Right lobe of liver (tissue), 6 donors: Measurements from ENCODE around the gene ACSL6. TPM values are rescaled to one million over a fixed set of nuclear protein-coding genes. Genes with fewer than 3 reads are reported as not detected.

Experiments used
- ATAC-seq, 4 donors: fragments of 200-7000 bp; cut with Tn5 transposase; one replicate each; pipeline ENCODE4 v1.9.1; 2020; ENCODE audit warnings: mild to moderate bottlenecking in 4 of 4, moderate library complexity in 4 of 4
- DNase-seq, 3 donors: peaks; one replicate each; pipeline ENCODE4 v3.0.0-alpha.2; 2020
- H3K27ac ChIP-seq, 3 donors: fragments of 200-600 bp; one replicate each; pipeline ENCODE4 v1.8.0; 2022
- H3K27me3 ChIP-seq, 2 donors: fragments of 200-600 bp; one replicate each; pipeline ENCODE4 v1.8.0; 2022
- H3K36me3 ChIP-seq, 4 donors: fragments of 200-600 bp; sonication (generic) in 1 of 4; one replicate each; pipeline versions ENCODE4 v1.5.1 to v1.8.0; 2017 to 2022; ENCODE audit warnings: control low read depth in 1 of 4
- H3K4me1 ChIP-seq, 4 donors: fragments of 200-600 bp; sonication (generic) in 1 of 4; one replicate each; pipeline versions ENCODE4 v1.5.1 to v1.8.0; 2017 to 2022; ENCODE audit warnings: control low read depth in 1 of 4
- H3K4me3 ChIP-seq, 3 donors: fragments of 200-600 bp; one replicate each; pipeline ENCODE4 v1.8.0; 2022
- H3K9me3 ChIP-seq, 4 donors: fragments of 200-600 bp; sonication (generic) in 1 of 4; one replicate each; pipeline versions ENCODE4 v1.5.1 to v1.8.0; 2017 to 2022; ENCODE audit warnings: control low read depth in 1 of 4
- POLR2A ChIP-seq: fragments of 450-650 bp; IDR thresholded peaks from one replicate; pipeline ENCODE4 v1.6.1; 2017; ENCODE audit warnings: antibody characterized with exemption, mild to moderate bottlenecking
- WGBS: methylation state at CpG from one replicate; pipeline ENCODE4 v1.1.6; 2018; ENCODE audit warnings: low coverage, low lambda C conversion rate; ENCODE audit not compliant: insufficient coverage; ENCODE audit errors: missing lambda C conversion rate; 5-methylcytosine and 5-hydroxymethylcytosine counted together
- intact Hi-C, 2 donors: fragments of 100-400 bp; cut with DNase I; formaldehyde crosslinking; loops; one replicate each; pipeline versions ENCODE4 v1.11.2 to v1.14.1; 2022
- total RNA-seq, 6 experiments: library from RNA; depleted of rRNA in 2 of 6; stranded (reverse); fragments of >200 nt in 2 of 6; fragmentation: NEBNext Ultra II Directional in 3 of 6; extraction: Animal tissue kit (Norgen Biotek cat#: 25700) in 3 of 6; gene quantifications; one replicate each; pipeline versions ENCODE4 v1.1.0 to v1.2.4, GENCODE V29; 2016 to 2023
- TF ChIP-seq, protein P1 (sequence below), 4 donors: fragments of 200-600 bp in 3 of 4; fragments of 450-650 bp in 1 of 4; IDR thresholded peaks; one replicate each; pipeline versions ENCODE4 v1.5.1 to v1.8.0; 2016 to 2022; ENCODE audit warnings: antibody characterized with exemption in 4 of 4, mild to moderate bottlenecking in 2 of 4
- donor health status: DM: no; HTN: yes; CAD: no.
- donor health status: DM: no; HTN: no; CAD: no.
- donor health status: DM: no; HTN: no; CAD: no.
- donor health status: DM: no; HTN: yes; CAD: no.
- donor health status: DM: no; HTN: yes; CAD: no.

Gene ACSL6
- total RNA-seq, 6 experiments from 2014 or later, result 1.3 to 6.0 (median 4.6) TPM

DNA sequence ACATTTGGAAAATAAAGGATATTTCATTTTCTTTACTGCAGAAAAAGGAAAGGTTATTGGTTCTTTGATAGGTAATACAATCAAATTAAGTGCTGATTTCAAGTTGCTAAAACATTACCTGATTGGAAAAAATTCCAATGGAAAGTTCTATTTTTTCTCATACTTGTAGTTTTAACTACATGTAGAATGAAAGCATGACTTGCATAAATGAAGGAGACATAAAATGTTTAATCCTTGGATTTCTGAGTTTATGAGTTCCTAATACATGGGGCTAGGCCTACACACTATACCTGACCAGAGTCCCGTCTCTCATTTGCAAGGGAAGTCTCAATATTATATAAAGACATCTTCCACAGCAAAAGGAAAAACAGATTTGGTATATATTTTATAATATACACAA, 60.8 kb downstream of the ACSL6 start:
- Histone ChIP-seq H3K27me3 (no peaks in the 10 kb centered on the region), H3K4me3 (no peak overlapping the region), H3K27ac (no peak overlapping the region), H3K4me1 (no peaks in the 10 kb centered on the region), H3K36me3 (no peaks in the 10 kb centered on the region), H3K9me3 (no peaks in the 10 kb centered on the region)
- DNase-seq (no peak), ATAC-seq (no peak)
- WGBS, result 76% methylated on average over 1 of the region's 1 CpG
- TF ChIP-seq, protein P1, sequence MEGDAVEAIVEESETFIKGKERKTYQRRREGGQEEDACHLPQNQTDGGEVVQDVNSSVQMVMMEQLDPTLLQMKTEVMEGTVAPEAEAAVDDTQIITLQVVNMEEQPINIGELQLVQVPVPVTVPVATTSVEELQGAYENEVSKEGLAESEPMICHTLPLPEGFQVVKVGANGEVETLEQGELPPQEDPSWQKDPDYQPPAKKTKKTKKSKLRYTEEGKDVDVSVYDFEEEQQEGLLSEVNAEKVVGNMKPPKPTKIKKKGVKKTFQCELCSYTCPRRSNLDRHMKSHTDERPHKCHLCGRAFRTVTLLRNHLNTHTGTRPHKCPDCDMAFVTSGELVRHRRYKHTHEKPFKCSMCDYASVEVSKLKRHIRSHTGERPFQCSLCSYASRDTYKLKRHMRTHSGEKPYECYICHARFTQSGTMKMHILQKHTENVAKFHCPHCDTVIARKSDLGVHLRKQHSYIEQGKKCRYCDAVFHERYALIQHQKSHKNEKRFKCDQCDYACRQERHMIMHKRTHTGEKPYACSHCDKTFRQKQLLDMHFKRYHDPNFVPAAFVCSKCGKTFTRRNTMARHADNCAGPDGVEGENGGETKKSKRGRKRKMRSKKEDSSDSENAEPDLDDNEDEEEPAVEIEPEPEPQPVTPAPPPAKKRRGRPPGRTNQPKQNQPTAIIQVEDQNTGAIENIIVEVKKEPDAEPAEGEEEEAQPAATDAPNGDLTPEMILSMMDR (IDR thresholded peaks at IDR 0.05), result no peak
- TF ChIP-seq POLR2A, result no peak
- intact Hi-C loops, result no loop called here

DNA sequence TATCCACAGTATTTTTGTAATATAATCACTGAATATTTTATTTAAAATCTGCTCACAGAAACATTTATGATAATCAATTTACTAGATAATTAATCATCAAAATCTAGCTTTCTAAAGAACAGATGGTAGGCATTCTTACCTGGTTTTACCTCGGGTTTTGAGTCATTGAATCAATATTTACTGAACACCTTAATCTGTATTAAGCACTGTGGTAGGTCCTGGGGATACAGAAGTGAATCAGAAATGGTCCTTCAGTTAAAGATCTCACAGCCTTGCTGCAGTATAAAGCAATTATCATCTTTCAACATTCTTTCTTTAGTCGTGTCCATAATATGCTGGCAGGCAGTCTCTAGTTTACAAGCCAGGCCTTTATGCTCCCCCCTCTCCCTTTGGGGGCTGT, 64.0 kb downstream of the ACSL6 start:
- ATAC-seq, result no peak
- Histone ChIP-seq H3K4me1 (no peaks in the 10 kb centered on the region), H3K4me3 (no peak overlapping the region), H3K36me3 (no peaks in the 10 kb centered on the region), H3K9me3 (no peaks in the 10 kb centered on the region), H3K27me3 (no peaks in the 10 kb centered on the region), H3K27ac (no peak overlapping the region)
- no peak for DNase-seq
- 40% methylated on average over 2 of the region's 2 CpGs for WGBS
- intact Hi-C loops, result no loop called here
- TF ChIP-seq POLR2A, result no peak
- TF ChIP-seq, protein P1 (IDR thresholded peaks at IDR 0.05), result no peak

GRCh38 chr5:131945551-131946168, 65.8 kb downstream of the ACSL6 start, which contains the start of gene MEIKIN:
TSS of gene MEIKIN (minus strand) at chr5:131945663. CDS start at chr5:131945505, 158 bp downstream.
- Histone ChIP-seq H3K27ac (no peak within 1 kb of the TSS), H3K4me3 (no peak within 1 kb of the TSS), H3K9me3 (no peaks in the 10 kb centered on the region), H3K36me3 (no peaks in the 10 kb centered on the region), H3K27me3 (no peaks in the 10 kb centered on the region), H3K4me1 (no peaks in the 10 kb centered on the region)
- 60% methylated on average over 4 of the region's 24 CpGs for WGBS
- TF ChIP-seq, protein P1 (IDR thresholded peaks at IDR 0.05), result no peak
- TF ChIP-seq POLR2A, result no peak
- DNase-seq, result no peak
- ATAC-seq, result peak in 1 of 4 donors; percentile 29
- intact Hi-C loops, result no loop called here

DNA sequence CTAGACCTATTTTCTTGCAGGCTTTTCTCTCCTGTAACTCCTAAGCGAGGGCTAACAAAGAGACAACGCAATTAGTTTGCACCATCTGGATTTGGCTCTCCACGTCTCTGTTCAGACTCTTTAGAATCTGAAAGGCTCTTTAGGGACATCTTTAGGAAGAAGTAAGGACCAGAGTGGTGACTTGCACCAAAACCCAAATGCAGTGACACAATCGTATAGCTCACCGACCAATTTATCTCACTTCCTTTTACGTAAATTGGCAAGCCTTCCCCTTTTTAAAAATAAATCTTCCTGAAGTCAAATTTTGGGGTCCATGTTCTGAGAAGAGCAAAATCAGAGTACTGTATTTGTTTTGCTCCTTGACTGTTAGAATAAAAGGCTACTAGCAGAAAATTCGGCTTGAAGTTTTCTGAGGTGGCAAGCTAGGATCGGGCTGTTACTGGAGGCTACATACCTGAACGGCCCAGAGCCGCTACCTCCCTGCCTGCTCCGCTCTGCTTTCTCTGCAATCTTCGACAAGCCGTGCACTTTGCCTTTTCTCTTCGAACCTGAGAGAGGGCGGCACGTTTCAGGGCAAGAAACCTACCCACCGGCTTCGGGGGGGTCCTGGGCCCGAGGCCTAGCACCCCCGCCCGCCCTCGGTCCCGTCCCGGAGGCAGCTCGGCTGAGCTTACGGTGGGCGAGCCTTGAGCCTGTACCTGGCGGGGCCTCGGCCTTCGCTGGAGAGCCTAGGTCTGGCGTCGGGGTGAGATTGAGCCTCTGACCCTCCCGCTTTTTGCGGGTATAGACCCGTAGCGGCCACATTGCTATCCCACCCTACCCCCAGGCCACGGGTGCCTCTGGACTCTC, 66.5 kb downstream of the ACSL6 start:
- no peak for DNase-seq
- Histone ChIP-seq H3K36me3 (no peaks in the 10 kb centered on the region), H3K27me3 (no peaks in the 10 kb centered on the region), H3K27ac (no peak overlapping the region), H3K4me1 (no peaks in the 10 kb centered on the region), H3K9me3 (no peaks in the 10 kb centered on the region), H3K4me3 (no peak overlapping the region)
- intact Hi-C loops, result no loop called here
- no peak for TF ChIP-seq POLR2A
- TF ChIP-seq, protein P1 (IDR thresholded peaks at IDR 0.05), result no peak
- WGBS, result 69% methylated on average over 15 of the region's 37 CpGs
- peak in 2 of 4 donors; percentile 32 to 39 for ATAC-seq
